Adipocyte (in vitro differentiated cells): ENCODE results near the gene KLK7.

Source experiments
- DNase-seq: peaks from one replicate; pipeline ENCODE4 v3.0.0-alpha.2; 2015; ENCODE audit warnings: low read depth
- H3K27me3 ChIP-seq: replicated peaks from 2 replicates; pipeline ENCODE4 v1.7.0; 2013; ENCODE audit warnings: mild to moderate bottlenecking, low read length, moderate library complexity; ENCODE audit not compliant: control insufficient read depth, insufficient read depth
- H3K36me3 ChIP-seq: 2 replicates; pipeline ENCODE4 v1.7.0; 2013; ENCODE audit warnings: low read length, mild to moderate bottlenecking, moderate library complexity; ENCODE audit not compliant: control insufficient read depth, insufficient read depth, severe bottlenecking
- H3K4me1 ChIP-seq: 2 replicates; pipeline ENCODE4 v1.7.0; 2013; ENCODE audit warnings: mild to moderate bottlenecking, low read length, moderate library complexity; ENCODE audit not compliant: control insufficient read depth, insufficient read depth
- H3K4me3 ChIP-seq: 2 replicates; pipeline ENCODE4 v1.7.0; 2013; ENCODE audit warnings: mild to moderate bottlenecking, low read length, moderate library complexity
- H3K9ac ChIP-seq: 2 replicates; pipeline ENCODE4 v1.7.0; 2013; ENCODE audit warnings: mild to moderate bottlenecking, low read length, moderate library complexity
- H3K9me3 ChIP-seq: 2 replicates; pipeline ENCODE4 v1.7.0; 2013; ENCODE audit warnings: mild to moderate bottlenecking, low read length, moderate library complexity; ENCODE audit not compliant: control insufficient read depth

KLK7 gene

GRCh38 chr19:51009061-51009891 is 25.6 kb upstream of the KLK7 start:
- H3K4me1 ChIP-seq, result no peaks in the 10 kb centered on the region
- no peak for DNase-seq
- H3K9ac ChIP-seq, result no peak overlapping the region
- no peak overlapping the region for H3K4me3 ChIP-seq
- no peaks in the 10 kb centered on the region for H3K36me3 ChIP-seq
- peaks cover 29% of the 10 kb centered on the region for H3K27me3 ChIP-seq
- no peaks in the 10 kb centered on the region for H3K9me3 ChIP-seq

- H3K9ac ChIP-seq, result no peak overlapping the region
- H3K4me3 ChIP-seq, result no peak overlapping the region
- no peak for DNase-seq
- H3K27me3 ChIP-seq, result peaks cover 19% of the 10 kb centered on the region
- no peaks in the 10 kb centered on the region for H3K36me3 ChIP-seq
- no peaks in the 10 kb centered on the region for H3K9me3 ChIP-seq
- no peaks in the 10 kb centered on the region for H3K4me1 ChIP-seq
Observed at GRCh38 chr19:51007488-51007887, 23.8 kb upstream of the KLK7 start.

DNA sequence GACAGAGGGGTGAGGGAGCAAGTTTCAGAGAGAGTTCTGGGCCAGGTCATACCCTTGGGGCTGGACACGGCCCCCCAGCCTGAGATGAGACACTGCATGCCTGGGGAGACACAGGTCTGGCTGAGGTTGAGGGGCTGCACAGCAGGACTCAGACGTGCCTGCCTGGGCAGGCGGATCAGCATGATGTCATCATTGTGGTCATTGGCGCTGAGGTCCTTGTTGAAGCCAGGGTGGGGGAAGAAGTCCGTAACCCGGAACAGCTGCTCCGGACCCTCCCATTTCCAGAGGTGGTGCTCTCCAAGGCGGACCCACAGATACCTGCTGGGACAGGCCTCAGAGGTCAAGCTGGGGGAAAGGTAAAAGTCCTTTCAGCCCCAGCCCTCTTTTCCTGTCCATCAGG is 22.7 kb upstream of the KLK7 start:
- Histone ChIP-seq H3K9ac (no peak overlapping the region), H3K9me3 (no peaks in the 10 kb centered on the region), H3K27me3 (peaks cover 16% of the 10 kb centered on the region), H3K4me1 (no peaks in the 10 kb centered on the region), H3K4me3 (no peak overlapping the region), H3K36me3 (no peaks in the 10 kb centered on the region)
- DNase-seq, result no peak

GRCh38 chr19:51005248-51005647 is 21.5 kb upstream of the KLK7 start:
- H3K36me3 ChIP-seq, result no peaks in the 10 kb centered on the region
- H3K9me3 ChIP-seq, result no peaks in the 10 kb centered on the region
- H3K4me3 ChIP-seq, result no peak overlapping the region
- peaks cover 15% of the 10 kb centered on the region for H3K27me3 ChIP-seq
- H3K4me1 ChIP-seq, result no peaks in the 10 kb centered on the region
- no peak overlapping the region for H3K9ac ChIP-seq
- DNase-seq, result no peak

DNA sequence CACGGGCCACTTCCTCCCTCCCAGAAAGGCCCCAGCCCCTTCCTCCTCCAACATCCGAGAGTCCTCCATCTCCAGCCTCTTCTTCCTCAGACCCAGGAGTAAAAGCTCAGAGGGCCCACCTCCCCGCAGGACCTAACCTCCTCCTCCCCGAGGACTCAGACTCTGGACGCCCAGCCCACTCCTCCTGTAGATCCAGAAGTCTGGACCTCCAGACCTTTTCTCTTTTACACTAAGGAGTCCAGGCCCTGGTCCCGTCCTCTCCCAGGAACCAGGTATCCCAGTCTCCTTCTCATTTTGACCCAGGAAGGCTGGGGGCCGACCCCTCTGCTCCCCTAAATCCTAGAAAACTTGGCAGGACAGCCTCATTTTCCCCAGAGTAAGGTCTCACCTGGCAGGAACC is 19.6 kb upstream of the KLK7 start:
- peaks cover 27% of the 10 kb centered on the region for H3K27me3 ChIP-seq
- no peak overlapping the region for H3K4me3 ChIP-seq
- no peaks in the 10 kb centered on the region for H3K36me3 ChIP-seq
- no peaks in the 10 kb centered on the region for H3K9me3 ChIP-seq
- no peak overlapping the region for H3K9ac ChIP-seq
- DNase-seq, result no peak
- no peaks in the 10 kb centered on the region for H3K4me1 ChIP-seq

DNA sequence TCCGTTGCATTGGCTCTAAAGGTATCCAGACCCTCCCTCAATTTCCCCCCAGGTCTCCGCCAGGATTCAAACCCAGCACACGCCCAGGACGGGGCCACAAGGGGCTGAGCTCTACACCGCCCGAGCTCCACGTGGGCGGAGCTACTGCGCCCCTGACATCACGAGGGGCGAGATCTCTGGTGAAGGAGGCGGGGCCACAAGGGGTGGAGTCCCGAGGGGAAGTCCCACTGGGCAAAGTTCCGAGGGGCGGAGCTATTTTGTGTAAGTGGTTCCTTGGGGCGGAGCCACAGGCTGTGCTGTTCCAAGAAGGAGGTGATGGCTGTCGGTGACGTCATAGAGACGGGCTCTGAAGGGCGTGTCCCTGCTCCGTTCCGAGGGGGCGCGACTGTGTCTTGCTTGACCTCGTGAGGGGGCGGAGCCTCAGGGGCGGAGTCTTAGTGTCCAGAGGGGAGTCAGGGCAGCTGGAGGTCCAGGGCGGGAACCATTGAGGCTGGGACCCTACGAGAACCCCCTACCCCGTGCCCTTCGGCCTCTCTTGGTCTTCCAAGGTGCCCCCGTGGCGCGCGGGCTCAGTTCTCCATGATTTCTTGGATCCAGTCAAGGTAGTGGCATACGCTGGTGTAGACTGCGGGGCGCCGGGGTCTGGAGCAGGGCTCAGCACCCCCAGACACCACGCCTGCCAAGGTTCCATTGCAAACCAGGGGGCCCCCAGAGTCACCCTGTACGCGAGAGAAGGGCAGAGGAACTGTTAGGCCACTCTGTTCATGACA is 19.0 kb upstream of the KLK7 start:
- H3K4me1 ChIP-seq, result no peaks in the 10 kb centered on the region
- H3K4me3 ChIP-seq, result no peak overlapping the region
- H3K36me3 ChIP-seq, result no peaks in the 10 kb centered on the region
- no peak overlapping the region for H3K9ac ChIP-seq
- peaks cover 27% of the 10 kb centered on the region for H3K27me3 ChIP-seq
- DNase-seq, result no peak
- no peaks in the 10 kb centered on the region for H3K9me3 ChIP-seq

DNA sequence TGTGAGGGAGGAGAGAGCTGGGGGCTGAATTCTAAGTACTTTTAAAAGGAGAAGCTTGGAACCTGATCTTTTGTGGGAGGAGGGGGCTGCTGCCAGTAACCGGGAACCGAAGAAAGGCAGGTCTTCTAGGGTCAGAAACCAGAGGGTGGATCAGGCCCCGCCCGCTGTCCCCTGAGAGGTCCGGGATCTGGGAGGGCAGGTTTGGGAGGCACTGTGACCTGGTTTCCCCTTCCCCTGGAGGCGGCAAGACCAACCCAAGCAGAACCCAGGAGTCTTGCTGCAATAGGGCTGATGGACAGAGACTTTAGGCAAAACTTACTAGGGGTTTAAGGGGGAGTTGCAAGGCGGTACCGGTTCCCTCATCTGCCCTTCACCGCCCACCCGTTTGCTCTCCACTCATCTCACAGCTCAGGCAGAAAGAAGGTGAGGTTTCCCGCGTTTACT is 18.4 kb upstream of the KLK7 start:
- DNase-seq, result no peak
- no peak overlapping the region for H3K9ac ChIP-seq
- peaks cover 21% of the 10 kb centered on the region for H3K27me3 ChIP-seq
- no peak overlapping the region for H3K4me3 ChIP-seq
- no peaks in the 10 kb centered on the region for H3K9me3 ChIP-seq
- H3K36me3 ChIP-seq, result no peaks in the 10 kb centered on the region
- H3K4me1 ChIP-seq, result no peaks in the 10 kb centered on the region

GRCh38 chr19:51001515-51001914 is 17.8 kb upstream of the KLK7 start, which contains the start of gene KLK8:
TSS of gene KLK8 (minus strand) at chr19:51001604. CDS start at chr19:51001167, 437 bp downstream.
- no peak within 1 kb of the TSS for H3K4me3 ChIP-seq
- no peaks in the 10 kb centered on the region for H3K4me1 ChIP-seq
- no peaks in the 10 kb centered on the region for H3K9me3 ChIP-seq
- DNase-seq, result no peak
- no peak within 1 kb of the TSS for H3K9ac ChIP-seq
- H3K27me3 ChIP-seq, result peaks cover 22% of the 10 kb centered on the region
- no peaks in the 10 kb centered on the region for H3K36me3 ChIP-seq

GRCh38 chr19:51000981-51001380 is 17.3 kb upstream of the KLK7 start:
- Histone ChIP-seq H3K4me3 (no peak overlapping the region), H3K4me1 (no peaks in the 10 kb centered on the region), H3K36me3 (no peaks in the 10 kb centered on the region), H3K9me3 (no peaks in the 10 kb centered on the region), H3K9ac (no peak overlapping the region), H3K27me3 (peaks cover 19% of the 10 kb centered on the region)
- DNase-seq, result no peak

DNA sequence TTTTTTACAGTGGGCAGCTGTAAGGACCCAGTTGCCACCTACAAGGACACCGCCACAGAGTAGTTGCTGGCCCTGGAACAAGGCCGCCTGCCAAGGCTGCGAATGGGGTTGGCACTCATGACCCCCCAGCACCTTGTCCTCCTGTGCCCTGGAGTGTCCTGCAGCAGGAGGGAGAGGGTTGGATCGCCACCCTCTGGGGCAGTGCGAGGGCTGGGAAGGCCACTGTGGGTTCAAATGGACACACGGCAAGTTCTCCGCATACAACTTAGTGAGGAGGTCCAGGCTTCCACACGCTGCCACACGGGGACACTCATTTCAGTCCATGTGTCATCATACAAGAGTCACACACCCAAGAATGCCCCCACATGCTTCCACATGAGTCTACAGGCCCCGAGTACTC is 16.7 kb upstream of the KLK7 start:
- DNase-seq, result no peak
- Histone ChIP-seq H3K4me3 (no peak overlapping the region), H3K36me3 (no peaks in the 10 kb centered on the region), H3K9ac (no peak overlapping the region), H3K9me3 (no peaks in the 10 kb centered on the region), H3K27me3 (peaks cover 19% of the 10 kb centered on the region), H3K4me1 (no peaks in the 10 kb centered on the region)

- Histone ChIP-seq H3K9me3 (no peaks in the 10 kb centered on the region), H3K4me1 (no peaks in the 10 kb centered on the region), H3K4me3 (no peak overlapping the region), H3K27me3 (peaks cover 19% of the 10 kb centered on the region), H3K36me3 (no peaks in the 10 kb centered on the region), H3K9ac (no peak overlapping the region)
- DNase-seq, result no peak
Observed at GRCh38 chr19:50998686-50999085, 15.0 kb upstream of the KLK7 start.
